OCI-LY1 (cell line): ENCODE measurements around the gene CACNB2.
"Not testable (repeated sequence)": the region's sequence is repeated elsewhere in the genome, so short reads cannot be mapped to it uniquely, and the experiment has no call there.

Source experiments
- H2AFZ ChIP-seq: fragments of 200-600 bp; sonication (generic), shearing (Covaris generic); 2 replicates; pipeline ENCODE4 v1.6.0; 2014; ENCODE audit warnings: antibody characterized with exemption, mild to moderate bottlenecking, low read length
- H3F3A ChIP-seq: fragments of 200-600 bp; sonication (generic), shearing (Covaris generic); 2 replicates; pipeline ENCODE4 v1.6.0; 2014; ENCODE audit warnings: mild to moderate bottlenecking, antibody characterized with exemption, low read length, moderate library complexity; ENCODE audit not compliant: insufficient read depth
- H3K27ac ChIP-seq: fragments of 200-600 bp; sonication (generic); 2 replicates; pipeline ENCODE4 v1.5.1; 2014; ENCODE audit warnings: low read length, mixed run types, mild to moderate bottlenecking, low read depth; ENCODE audit not compliant: poor library complexity, severe bottlenecking
- H3K27me3 ChIP-seq: fragments of 200-600 bp; sonication (generic); 2 replicates; pipeline ENCODE4 v1.6.0; 2014; ENCODE audit warnings: antibody characterized with exemption, mild to moderate bottlenecking, low read length, moderate library complexity; ENCODE audit not compliant: insufficient read depth
- H3K36me3 ChIP-seq: fragments of 200-600 bp; sonication (generic); 2 replicates; pipeline ENCODE4 v1.6.1; 2014; ENCODE audit warnings: mild to moderate bottlenecking, antibody characterized with exemption, low read length, moderate library complexity, mixed read lengths; ENCODE audit not compliant: insufficient read depth
- H3K4me1 ChIP-seq: fragments of 200-600 bp; sonication (generic); 2 replicates; pipeline ENCODE4 v1.5.1; 2014; ENCODE audit warnings: mild to moderate bottlenecking, low read length, moderate library complexity; ENCODE audit not compliant: insufficient read depth, severe bottlenecking
- H3K4me2 ChIP-seq: fragments of 200-600 bp; sonication (generic), shearing (Covaris generic); 2 replicates; pipeline ENCODE4 v1.6.1; 2014; ENCODE audit warnings: low read length
- H3K4me3 ChIP-seq: fragments of 200-600 bp; sonication (generic); 2 replicates; pipeline ENCODE4 v1.5.1; 2014; ENCODE audit warnings: low read length, low read depth, mild to moderate bottlenecking, mixed read lengths; ENCODE audit not compliant: poor library complexity, severe bottlenecking
- H3K79me2 ChIP-seq: fragments of 200-600 bp; shearing (Covaris generic); 2 replicates; pipeline ENCODE4 v1.6.1; 2016; ENCODE audit warnings: mixed run types, low read length, mixed read lengths; ENCODE audit not compliant: insufficient read depth
- H3K9ac ChIP-seq: fragments of 200-600 bp; sonication (generic), shearing (Covaris generic); 2 replicates; pipeline ENCODE4 v1.6.1; 2014; ENCODE audit warnings: mild to moderate bottlenecking, low read length, mixed read lengths
- H3K9me2 ChIP-seq: fragments of 200-600 bp; sonication (generic), shearing (Covaris generic); 2 replicates; pipeline ENCODE4 v1.6.1; 2014; ENCODE audit warnings: low read depth, mild to moderate bottlenecking, low read length, mixed read lengths
- H3K9me3 ChIP-seq: fragments of 200-600 bp; shearing (Covaris generic); 2 replicates; pipeline ENCODE4 v1.6.1; 2014; ENCODE audit warnings: low read length, mixed read lengths
- H4K20me1 ChIP-seq: fragments of 200-600 bp; sonication (generic), shearing (Covaris generic); 2 replicates; pipeline ENCODE4 v1.6.0; 2016; ENCODE audit warnings: mild to moderate bottlenecking, low read length; ENCODE audit not compliant: insufficient read depth
- EZH2 ChIP-seq: fragments of 200-600 bp; sonication (generic), shearing (Covaris generic); IDR thresholded peaks from 2 replicates; pipeline ENCODE4 v1.8.0; 2017; ENCODE audit warnings: borderline replicate concordance, mixed run types, mild to moderate bottlenecking, antibody characterized with exemption, low read length, moderate library complexity, mixed read lengths
- TF ChIP-seq, protein P1 (sequence below): fragments of 200-600 bp; sonication (generic), shearing (Covaris generic); IDR thresholded peaks from 2 replicates; pipeline ENCODE4 v1.5.1; 2017; ENCODE audit warnings: mild to moderate bottlenecking, antibody characterized with exemption, low read length, moderate library complexity, mixed read lengths

CACNB2 gene

DNA sequence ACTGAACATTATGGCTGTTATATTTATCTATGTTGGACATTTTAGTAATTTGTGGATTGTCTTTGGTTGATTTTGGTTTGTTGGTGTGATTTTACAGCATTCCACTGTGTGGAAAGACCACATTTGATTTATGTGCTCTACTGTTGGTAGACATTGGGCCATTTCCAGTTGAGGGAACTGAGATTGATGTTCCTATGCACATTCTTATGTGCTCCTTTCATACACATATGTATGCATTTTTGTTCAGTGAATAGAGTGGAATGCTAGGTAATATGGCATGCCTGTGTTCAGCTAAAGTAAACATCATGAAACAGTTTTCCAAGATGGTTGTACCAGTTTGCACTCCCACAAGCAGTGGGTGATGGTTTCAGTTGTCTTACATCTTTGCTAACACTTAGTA lies 15.1 kb downstream of the CACNB2 start:
- TF ChIP-seq, protein P1, sequence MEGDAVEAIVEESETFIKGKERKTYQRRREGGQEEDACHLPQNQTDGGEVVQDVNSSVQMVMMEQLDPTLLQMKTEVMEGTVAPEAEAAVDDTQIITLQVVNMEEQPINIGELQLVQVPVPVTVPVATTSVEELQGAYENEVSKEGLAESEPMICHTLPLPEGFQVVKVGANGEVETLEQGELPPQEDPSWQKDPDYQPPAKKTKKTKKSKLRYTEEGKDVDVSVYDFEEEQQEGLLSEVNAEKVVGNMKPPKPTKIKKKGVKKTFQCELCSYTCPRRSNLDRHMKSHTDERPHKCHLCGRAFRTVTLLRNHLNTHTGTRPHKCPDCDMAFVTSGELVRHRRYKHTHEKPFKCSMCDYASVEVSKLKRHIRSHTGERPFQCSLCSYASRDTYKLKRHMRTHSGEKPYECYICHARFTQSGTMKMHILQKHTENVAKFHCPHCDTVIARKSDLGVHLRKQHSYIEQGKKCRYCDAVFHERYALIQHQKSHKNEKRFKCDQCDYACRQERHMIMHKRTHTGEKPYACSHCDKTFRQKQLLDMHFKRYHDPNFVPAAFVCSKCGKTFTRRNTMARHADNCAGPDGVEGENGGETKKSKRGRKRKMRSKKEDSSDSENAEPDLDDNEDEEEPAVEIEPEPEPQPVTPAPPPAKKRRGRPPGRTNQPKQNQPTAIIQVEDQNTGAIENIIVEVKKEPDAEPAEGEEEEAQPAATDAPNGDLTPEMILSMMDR, result no peak
- TF ChIP-seq EZH2, result no peak
- no peak overlapping the region for H3K9ac ChIP-seq

DNA sequence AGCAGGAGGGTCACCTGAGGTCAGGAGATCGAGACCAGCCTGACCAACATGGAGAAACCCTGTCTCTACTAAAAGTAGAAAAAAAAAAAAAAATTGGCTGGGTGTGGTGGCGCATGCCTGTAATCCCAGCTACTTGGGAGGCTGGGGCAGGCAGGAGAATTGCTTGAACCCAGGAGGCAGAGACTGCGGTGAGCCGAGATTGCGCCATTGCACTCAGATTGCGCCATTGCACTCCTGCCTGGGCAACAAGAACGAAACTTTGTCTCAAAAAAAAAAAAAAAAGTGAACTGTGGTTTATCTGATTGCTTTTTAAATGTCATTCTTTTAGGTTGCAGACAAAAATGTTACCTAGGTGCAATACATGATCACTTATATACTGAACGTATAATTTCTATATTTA lies 16.6 kb downstream of the CACNB2 start:
- H3F3A ChIP-seq, H3K9ac ChIP-seq, H3K27ac ChIP-seq, H2AFZ ChIP-seq, H3K4me2 ChIP-seq, H3K36me3 ChIP-seq, H3K4me3 ChIP-seq, H3K27me3 ChIP-seq, H3K79me2 ChIP-seq, H4K20me1 ChIP-seq, H3K9me2 ChIP-seq, H3K4me1 ChIP-seq, H3K9me3 ChIP-seq: not testable (repeated sequence)

More for the DNA sequence above, 15.1 kb downstream of the CACNB2 start:
- Histone ChIP-seq H3F3A (no peaks in the 10 kb centered on the region), H3K79me2 (no peaks in the 10 kb centered on the region), H3K27me3 (no peaks in the 10 kb centered on the region), H4K20me1 (no peaks in the 10 kb centered on the region), H3K4me3 (no peak overlapping the region), H2AFZ (no peak overlapping the region), H3K4me2 (no peak overlapping the region), H3K4me1 (no peaks in the 10 kb centered on the region), H3K27ac (no peak overlapping the region), H3K9me2 (no peaks in the 10 kb centered on the region; the same call in 1 of the 2 replicates), H3K9me3 (no peaks in the 10 kb centered on the region), H3K36me3 (no peaks in the 10 kb centered on the region)

DNA sequence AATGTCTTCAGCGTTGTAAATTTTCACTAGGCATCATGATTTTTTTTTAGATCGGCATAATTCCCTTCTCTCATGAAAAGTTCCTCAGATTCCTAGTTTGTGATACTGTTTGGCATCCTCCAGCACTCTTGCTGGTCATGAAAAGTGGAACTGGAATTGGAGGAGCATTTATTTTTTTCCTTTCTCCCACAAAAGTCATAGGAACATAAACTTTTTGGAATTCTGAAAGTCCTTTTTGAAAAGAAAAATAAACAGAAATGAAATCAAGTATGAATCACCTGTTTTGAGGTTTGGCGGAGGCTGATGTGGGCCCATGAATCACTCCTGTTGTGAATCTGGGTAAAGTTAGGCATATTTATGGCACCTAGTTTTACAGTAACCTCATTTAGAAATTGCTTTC lies 17.7 kb downstream of the CACNB2 start:
- no peak overlapping the region for H3K4me3 ChIP-seq
- no peaks in the 10 kb centered on the region for H3K36me3 ChIP-seq
- H3K79me2 ChIP-seq, result no peaks in the 10 kb centered on the region
- no peaks in the 10 kb centered on the region for H3K4me1 ChIP-seq
- H3F3A ChIP-seq, result no peaks in the 10 kb centered on the region
- H3K27me3 ChIP-seq, result no peaks in the 10 kb centered on the region
- H4K20me1 ChIP-seq, result no peaks in the 10 kb centered on the region
- no peaks in the 10 kb centered on the region for H3K9me3 ChIP-seq
- H3K9me2 ChIP-seq, result no peaks in the 10 kb centered on the region; the same call in 1 of the 2 replicates
- no peak overlapping the region for H3K27ac ChIP-seq
- no peak overlapping the region for H3K4me2 ChIP-seq
- H2AFZ ChIP-seq, result no peak overlapping the region
- TF ChIP-seq EZH2, result no peak
- TF ChIP-seq, protein P1, result no peak
- no peak overlapping the region for H3K9ac ChIP-seq

DNA sequence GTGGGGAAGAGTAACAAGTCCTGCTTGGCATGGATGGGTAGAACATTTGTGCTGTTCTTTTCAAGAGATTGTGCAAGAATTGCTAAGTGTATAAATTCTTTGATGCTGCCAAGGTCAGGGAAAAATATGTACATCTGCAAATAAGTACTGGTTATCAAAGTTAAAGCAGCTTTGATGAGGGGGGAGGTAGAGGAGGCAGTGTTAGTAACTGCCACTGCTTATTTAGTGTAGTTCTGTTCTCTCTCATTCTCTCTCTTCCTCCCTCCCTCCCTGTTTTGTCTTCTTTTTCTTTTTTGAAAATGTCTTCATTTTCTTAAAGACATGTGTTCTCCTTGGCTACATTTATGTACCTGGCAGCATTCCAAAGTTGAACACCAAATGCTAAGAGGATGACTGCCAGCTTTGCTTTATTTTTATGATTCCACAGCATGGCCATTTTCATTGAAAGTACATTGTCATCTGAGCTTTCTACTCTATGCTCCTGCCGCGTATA lies 18.6 kb downstream of the CACNB2 start:
- H3K27ac ChIP-seq, result no peak overlapping the region
- H3K9ac ChIP-seq, result no peak overlapping the region
- no peaks in the 10 kb centered on the region for H4K20me1 ChIP-seq
- H3K9me3 ChIP-seq, result no peaks in the 10 kb centered on the region
- no peaks in the 10 kb centered on the region for H3K4me1 ChIP-seq
- H3K9me2 ChIP-seq, result no peaks in the 10 kb centered on the region; the same call in 1 of the 2 replicates
- no peak overlapping the region for H2AFZ ChIP-seq
- H3K79me2 ChIP-seq, result no peaks in the 10 kb centered on the region
- no peak overlapping the region for H3K4me3 ChIP-seq
- no peaks in the 10 kb centered on the region for H3K27me3 ChIP-seq
- H3F3A ChIP-seq, result no peaks in the 10 kb centered on the region
- H3K36me3 ChIP-seq, result no peaks in the 10 kb centered on the region
- TF ChIP-seq, protein P1, result no peak
- no peak for TF ChIP-seq EZH2
- no peak overlapping the region for H3K4me2 ChIP-seq
